ENCODE results near the gene ANKS1B. TPM values are rescaled to one million over a fixed set of nuclear protein-coding genes. Genes with fewer than 3 reads are reported as not detected.

The ANKS1B gene
- total RNA-seq, 1 donor from 2014 or later = 2.4 TPM

GRCh38 chr12:99311373-99311772, 673.4 kb downstream of the ANKS1B start:
- Mint-ChIP-seq H3K4me3 (ENCODE audit: unreplicated experiment) (no peak overlapping the region), H3K36me3 (ENCODE audit: low read depth, unreplicated experiment) (no peaks in the 10 kb centered on the region), H3K27me3 (ENCODE audit: low read depth, unreplicated experiment) (no peaks in the 10 kb centered on the region), H3K27ac (ENCODE audit: unreplicated experiment) (no peak overlapping the region), H3K9me3 (ENCODE audit: unreplicated experiment) (no peaks in the 10 kb centered on the region), H3K4me1 (ENCODE audit: low read depth, unreplicated experiment) (no peaks in the 10 kb centered on the region)
- Histone ChIP-seq H3K9ac (ENCODE audit: low read length) (no peak overlapping the region), H3K9me3 (ENCODE audit: insufficient read depth, low read depth, low read length) (no peaks in the 10 kb centered on the region), H3K4me2 (ENCODE audit: low read length) (no peak overlapping the region), H4K20me1 (ENCODE audit: insufficient read depth, low read length) (no peaks in the 10 kb centered on the region), H3K36me3 (ENCODE audit: insufficient read depth, low read length) (no peaks in the 10 kb centered on the region), H3K79me2 (ENCODE audit: insufficient read depth, low read length) (no peaks in the 10 kb centered on the region), H3K27me3 (ENCODE audit: insufficient read depth, low read length) (no peaks in the 10 kb centered on the region), H2AFZ (ENCODE audit: low read depth, low read length) (no peak overlapping the region), H3K4me3 (ENCODE audit: insufficient read depth, low read depth, low read length) (no peak overlapping the region), H3K27ac (ENCODE audit: low read depth, low read length) (no peak overlapping the region), H3K4me1 (ENCODE audit: insufficient read depth, low read length) (no peaks in the 10 kb centered on the region)
- FAIRE-seq = no peak
- TF ChIP-seq CTCF (IDR thresholded peaks at IDR 0.05; ENCODE audit: insufficient read depth, low read depth, low read length) = no peak
- no peak for TF ChIP-seq EZH2 (IDR thresholded peaks at IDR 0.05; ENCODE audit: insufficient read depth, low read length)
- no peak for DNase-seq (ENCODE audit: low read depth)

- Mint-ChIP-seq H3K36me3 (ENCODE audit: low read depth, unreplicated experiment) (no peaks in the 10 kb centered on the region), H3K9me3 (ENCODE audit: unreplicated experiment) (no peaks in the 10 kb centered on the region), H3K27me3 (ENCODE audit: low read depth, unreplicated experiment) (no peaks in the 10 kb centered on the region), H3K4me1 (ENCODE audit: low read depth, unreplicated experiment) (no peaks in the 10 kb centered on the region), H3K27ac (ENCODE audit: unreplicated experiment) (no peak overlapping the region), H3K4me3 (ENCODE audit: unreplicated experiment) (no peak overlapping the region)
- Histone ChIP-seq H3K9me3 (ENCODE audit: insufficient read depth, low read depth, low read length) (no peaks in the 10 kb centered on the region), H2AFZ (ENCODE audit: low read depth, low read length) (no peak overlapping the region), H3K27ac (ENCODE audit: low read depth, low read length) (no peak overlapping the region), H3K36me3 (ENCODE audit: insufficient read depth, low read length) (no peaks in the 10 kb centered on the region), H3K27me3 (ENCODE audit: insufficient read depth, low read length) (no peaks in the 10 kb centered on the region), H3K9ac (ENCODE audit: low read length) (no peak overlapping the region), H3K4me3 (ENCODE audit: insufficient read depth, low read depth, low read length) (no peak overlapping the region), H3K79me2 (ENCODE audit: insufficient read depth, low read length) (no peaks in the 10 kb centered on the region), H4K20me1 (ENCODE audit: insufficient read depth, low read length) (no peaks in the 10 kb centered on the region), H3K4me2 (ENCODE audit: low read length) (no peak overlapping the region), H3K4me1 (ENCODE audit: insufficient read depth, low read length) (no peaks in the 10 kb centered on the region)
- DNase-seq (ENCODE audit: low read depth) = no peak
- TF ChIP-seq EZH2 (IDR thresholded peaks at IDR 0.05; ENCODE audit: insufficient read depth, low read length) (no peak), CTCF (IDR thresholded peaks at IDR 0.05; ENCODE audit: insufficient read depth, low read depth, low read length) (no peak)
- FAIRE-seq = no peak
Observed at GRCh38 chr12:99309812-99310211, 674.9 kb downstream of the ANKS1B start.

- FAIRE-seq (no peak), DNase-seq (ENCODE audit: low read depth) (no peak)
- H3K9me3 Mint-ChIP-seq (ENCODE audit: unreplicated experiment) = peaks cover 3% of the 10 kb centered on the region
- H3K9me3 ChIP-seq (ENCODE audit: insufficient read depth, low read depth, low read length) = no peaks in the 10 kb centered on the region
- H3K27ac ChIP-seq (ENCODE audit: low read depth, low read length) = no peak overlapping the region
- H3K4me3 Mint-ChIP-seq (ENCODE audit: unreplicated experiment) = no peak overlapping the region
- H3K27me3 Mint-ChIP-seq (ENCODE audit: low read depth, unreplicated experiment) = no peaks in the 10 kb centered on the region
- no peak overlapping the region for H3K27ac Mint-ChIP-seq (ENCODE audit: unreplicated experiment)
- no peak overlapping the region for H2AFZ ChIP-seq (ENCODE audit: low read depth, low read length)
- no peaks in the 10 kb centered on the region for H3K4me1 ChIP-seq (ENCODE audit: insufficient read depth, low read length)
- H3K4me2 ChIP-seq (ENCODE audit: low read length) = no peak overlapping the region
- TF ChIP-seq EZH2 (IDR thresholded peaks at IDR 0.05; ENCODE audit: insufficient read depth, low read length) = no peak
- H3K36me3 Mint-ChIP-seq (ENCODE audit: low read depth, unreplicated experiment) = no peaks in the 10 kb centered on the region
- no peaks in the 10 kb centered on the region for H3K4me1 Mint-ChIP-seq (ENCODE audit: low read depth, unreplicated experiment)
- H3K9ac ChIP-seq (ENCODE audit: low read length) = no peak overlapping the region
- H3K79me2 ChIP-seq (ENCODE audit: insufficient read depth, low read length) = no peaks in the 10 kb centered on the region
- no peaks in the 10 kb centered on the region for H4K20me1 ChIP-seq (ENCODE audit: insufficient read depth, low read length)
- H3K36me3 ChIP-seq (ENCODE audit: insufficient read depth, low read length) = no peaks in the 10 kb centered on the region
- no peak overlapping the region for H3K4me3 ChIP-seq (ENCODE audit: insufficient read depth, low read depth, low read length)
- no peaks in the 10 kb centered on the region for H3K27me3 ChIP-seq (ENCODE audit: insufficient read depth, low read length)
Observed at GRCh38 chr12:99302874-99303273, 681.9 kb downstream of the ANKS1B start.
